H1 (cell line): ENCODE data around the gene MOK. TPM values are rescaled to one million over a fixed set of nuclear protein-coding genes. Genes with fewer than 3 reads are reported as not detected.

Experiments
- CTCF ChIA-PET: fragments of 300-600 bp; sonication (Branson Sonifier 250); formaldehyde crosslinking; loops from one replicate; lab custom pipeline; 2021; ENCODE audit not compliant: partially characterized antibody; lab: Charles Lee
- POLR2A ChIA-PET: fragments of 300-600 bp; sonication (Branson Sonifier 250); formaldehyde crosslinking; loops from one replicate; lab custom pipeline; 2021; ENCODE audit warnings: inconsistent platforms; ENCODE audit not compliant: partially characterized antibody; lab: Charles Lee
- DNase-seq, 2 experiments: peaks; one replicate each; pipeline versions ENCODE4 v3.0.0 to v3.0.0-alpha.2; 2010 to 2022; ENCODE audit warnings: low spot score in 2 of 2, low read depth in 1 of 2, mixed read lengths in 1 of 2
- FAIRE-seq: peaks from 2 replicates; lab custom pipeline; 2011; peaks lifted over from hg19 to GRCh38; lab: Jason Lieb, UNC
- H2AFZ ChIP-seq: 2 replicates; pipeline ENCODE4 v1.8.1; 2012; ENCODE audit warnings: low read length, inconsistent platforms
- H2AK5ac ChIP-seq: 2 replicates; pipeline ENCODE4 v1.6.1; 2013; ENCODE audit warnings: low read depth, low read length
- H2BK120ac ChIP-seq: replicated peaks from 2 replicates; pipeline ENCODE3; 2013; ENCODE audit warnings: low read depth, low read length, inconsistent platforms
- H2BK12ac ChIP-seq: 2 replicates; pipeline ENCODE4 v1.6.1; 2013; ENCODE audit warnings: low read depth, low read length
- H2BK15ac ChIP-seq: 2 replicates; pipeline ENCODE4 v1.6.1; 2013; ENCODE audit warnings: low read length
- H2BK20ac ChIP-seq: 2 replicates; pipeline ENCODE4 v1.6.1; 2013; ENCODE audit warnings: low read length
- H2BK5ac ChIP-seq: 2 replicates; pipeline ENCODE4 v1.6.1; 2013; ENCODE audit warnings: low read depth, low read length
- H3K14ac ChIP-seq: 2 replicates; pipeline ENCODE4 v1.6.1; 2013; ENCODE audit warnings: inconsistent platforms; ENCODE audit not compliant: insufficient read length
- H3K18ac ChIP-seq: 2 replicates; pipeline ENCODE4 v1.6.1; 2013; ENCODE audit warnings: low read length; ENCODE audit errors: extremely low read depth
- H3K23ac ChIP-seq: 2 replicates; pipeline ENCODE4 v1.6.1; 2013; ENCODE audit warnings: inconsistent platforms; ENCODE audit not compliant: insufficient read length
- H3K23me2 ChIP-seq: 2 replicates; pipeline ENCODE4 v1.6.1; 2013; ENCODE audit warnings: low read depth, low read length
- H3K27ac ChIP-seq: 2 replicates; pipeline ENCODE4 v1.6.1; 2011; ENCODE audit warnings: low read depth, low read length, inconsistent platforms
- H3K27me3 ChIP-seq, 4 experiments: replicated peaks in 1 of 4; 1 replicate in 1 of 4; 2 replicates in 3 of 4; pipeline versions ENCODE4 v1.6.1 to v1.8.1; 2011 to 2013; ENCODE audit warnings: low read length in 3 of 4, mild to moderate bottlenecking in 3 of 4, inconsistent platforms in 2 of 4, mixed read lengths in 2 of 4, moderate library complexity in 1 of 4; ENCODE audit not compliant: control insufficient read depth in 3 of 4, insufficient read depth in 3 of 4; ENCODE audit errors: extremely low read depth in 1 of 4
- H3K36me3 ChIP-seq, 4 experiments: 2 replicates each; pipeline versions ENCODE4 v1.6.1 to v1.8.1; 2011 to 2013; ENCODE audit warnings: mild to moderate bottlenecking in 4 of 4, low read length in 3 of 4, moderate library complexity in 2 of 4, control low read depth in 1 of 4, inconsistent platforms in 1 of 4; ENCODE audit not compliant: insufficient read depth in 4 of 4, control insufficient read depth in 2 of 4
- H3K4ac ChIP-seq: replicated peaks from 2 replicates; pipeline ENCODE3; 2013; ENCODE audit warnings: low read length, low read depth, mixed read lengths, inconsistent platforms; ENCODE audit not compliant: insufficient read length
- H3K4me1 ChIP-seq, 4 experiments: replicated peaks in 1 of 4; 1 replicate in 1 of 4; 2 replicates in 3 of 4; pipeline versions ENCODE4 v1.6.1 to v1.8.1; 2011 to 2013; ENCODE audit warnings: low read length in 3 of 4, inconsistent platforms in 2 of 4, mixed read lengths in 1 of 4; ENCODE audit not compliant: insufficient read depth in 4 of 4, control insufficient read depth in 3 of 4
- H3K4me2 ChIP-seq, 2 experiments: 2 replicates each; pipeline versions ENCODE4 v1.6.1 to v1.8.1; 2011 to 2013; ENCODE audit warnings: low read depth in 2 of 2, low read length in 2 of 2, control low read depth in 1 of 2, inconsistent platforms in 1 of 2, mild to moderate bottlenecking in 1 of 2; ENCODE audit not compliant: insufficient read depth in 1 of 2
- H3K4me3 ChIP-seq, 4 experiments: fragments of 200-600, 300-600 bp in 1 of 4; sonication (generic), shearing (Covaris generic), sonication (Bioruptor Twin) in 1 of 4; 2 replicates each; pipeline versions ENCODE4 v1.5.1 to v1.8.1; 2011 to 2016; ENCODE audit warnings: low read length in 4 of 4, low read depth in 3 of 4, control low read depth in 2 of 4, inconsistent platforms in 2 of 4, mild to moderate bottlenecking in 2 of 4, mixed read lengths in 1 of 4, moderate library complexity in 1 of 4; ENCODE audit not compliant: insufficient read depth in 2 of 4; ENCODE audit errors: extremely low read depth in 1 of 4
- H3K56ac ChIP-seq: replicated peaks from 2 replicates; pipeline ENCODE3; 2013; ENCODE audit warnings: low read depth, mild to moderate bottlenecking, mixed read lengths, low read length, inconsistent platforms; ENCODE audit not compliant: insufficient read length
- H3K79me1 ChIP-seq: 2 replicates; pipeline ENCODE4 v1.6.1; 2013; ENCODE audit warnings: low read depth, low read length, control low read depth
- H3K79me2 ChIP-seq, 2 experiments: 2 replicates each; pipeline versions ENCODE4 v1.6.1 to v1.8.1; 2012 to 2013; ENCODE audit warnings: low read length in 2 of 2, mild to moderate bottlenecking in 2 of 2, inconsistent platforms in 1 of 2; ENCODE audit not compliant: insufficient read depth in 2 of 2, control insufficient read depth in 1 of 2
- H3K9ac ChIP-seq, 4 experiments: replicated peaks in 1 of 4; 1 replicate in 1 of 4; 2 replicates in 3 of 4; pipeline versions ENCODE4 v1.6.1 to v1.8.1; 2011 to 2013; ENCODE audit warnings: low read depth in 3 of 4, low read length in 3 of 4, control low read depth in 2 of 4, mild to moderate bottlenecking in 2 of 4, moderate library complexity in 2 of 4, inconsistent platforms in 1 of 4; ENCODE audit errors: extremely low read depth in 1 of 4
- H3K9me3 ChIP-seq, 2 experiments: 2 replicates each; pipeline versions ENCODE4 v1.6.1 to v1.8.1; 2012 to 2013; ENCODE audit warnings: mild to moderate bottlenecking in 2 of 2, moderate library complexity in 2 of 2, control low read depth in 1 of 2, inconsistent platforms in 1 of 2, low read depth in 1 of 2, low read length in 1 of 2, mixed read lengths in 1 of 2; ENCODE audit not compliant: insufficient read depth in 2 of 2
- H4K20me1 ChIP-seq, 2 experiments: replicated peaks in 1 of 2; 2 replicates each; pipeline versions ENCODE3 to v1.8.1; 2011 to 2013; ENCODE audit warnings: inconsistent platforms in 2 of 2, low read length in 2 of 2, mild to moderate bottlenecking in 1 of 2; ENCODE audit not compliant: insufficient read depth in 2 of 2, control insufficient read depth in 1 of 2
- H4K5ac ChIP-seq: 2 replicates; pipeline ENCODE4 v1.6.1; 2013; ENCODE audit warnings: low read length, low read depth, mixed read lengths, inconsistent platforms; ENCODE audit not compliant: insufficient read length
- H4K8ac ChIP-seq: 2 replicates; pipeline ENCODE4 v1.8.0; 2013; ENCODE audit warnings: mild to moderate bottlenecking, moderate library complexity, low read length, inconsistent platforms; ENCODE audit not compliant: insufficient read depth; ENCODE audit errors: extremely low read depth
- H4K91ac ChIP-seq: replicated peaks from 2 replicates; pipeline ENCODE3; 2013; ENCODE audit warnings: low read length, mixed read lengths, inconsistent platforms; ENCODE audit not compliant: insufficient read length
- CHD1 ChIP-seq: IDR thresholded peaks from 2 replicates; pipeline ENCODE4 v1.6.1; 2012; ENCODE audit warnings: low read depth, low read length, improper control_type of control experiment
- TCF12 ChIP-seq: IDR thresholded peaks from 2 replicates; pipeline ENCODE4 v1.6.1; 2011; ENCODE audit warnings: low read depth, mild to moderate bottlenecking, low read length
- WGBS, 2 experiments: shearing (Covaris generic) in 1 of 2; methylation state at CpG; one replicate each; pipeline versions ENCODE4 v1.1.6 to v1.1.7; 2013 to 2015; ENCODE audit warnings: low lambda C conversion rate in 2 of 2, mixed read lengths in 2 of 2, inconsistent platforms in 1 of 2, low coverage in 1 of 2, missing lambda C conversion rate in 1 of 2; ENCODE audit not compliant: insufficient replicate concordance in 2 of 2, insufficient coverage in 1 of 2, insufficient read length in 1 of 2; ENCODE audit errors: extremely low coverage in 1 of 2, missing lambda C conversion rate in 1 of 2; 5-methylcytosine and 5-hydroxymethylcytosine counted together
- polyA plus RNA-seq, 7 experiments: library from polyadenylated mRNA; depleted of rRNA in 3 of 7; stranded (reverse) in 5 of 7; unstranded in 2 of 7; fragments of >200 nt in 5 of 7; fragments of 200-250 nt in 2 of 7; gene quantifications; 1 replicate in 5 of 7; 2 replicates in 1 of 7; 4 replicates in 1 of 7; pipeline versions ENCODE4 v1.2.1 to v1.2.3, GENCODE V29; 2011 to 2013; ENCODE audit warnings: missing spikeins in 2 of 7, mixed read lengths in 2 of 7
- total RNA-seq: library from RNA; stranded (reverse); fragmentation: NEBNext Ultra II Directional; extraction: Animal tissue kit (Norgen Biotek cat#: 25700); gene quantifications from 2 replicates; pipeline ENCODE4 v1.2.1, GENCODE V29; 2021

Gene MOK
- total and polyA plus RNA-seq, 2 of the 8 experiments (the other 6 are each of a cell fraction or from before 2014, with no cell fraction given): 2.1 to 2.5 TPM

DNA sequence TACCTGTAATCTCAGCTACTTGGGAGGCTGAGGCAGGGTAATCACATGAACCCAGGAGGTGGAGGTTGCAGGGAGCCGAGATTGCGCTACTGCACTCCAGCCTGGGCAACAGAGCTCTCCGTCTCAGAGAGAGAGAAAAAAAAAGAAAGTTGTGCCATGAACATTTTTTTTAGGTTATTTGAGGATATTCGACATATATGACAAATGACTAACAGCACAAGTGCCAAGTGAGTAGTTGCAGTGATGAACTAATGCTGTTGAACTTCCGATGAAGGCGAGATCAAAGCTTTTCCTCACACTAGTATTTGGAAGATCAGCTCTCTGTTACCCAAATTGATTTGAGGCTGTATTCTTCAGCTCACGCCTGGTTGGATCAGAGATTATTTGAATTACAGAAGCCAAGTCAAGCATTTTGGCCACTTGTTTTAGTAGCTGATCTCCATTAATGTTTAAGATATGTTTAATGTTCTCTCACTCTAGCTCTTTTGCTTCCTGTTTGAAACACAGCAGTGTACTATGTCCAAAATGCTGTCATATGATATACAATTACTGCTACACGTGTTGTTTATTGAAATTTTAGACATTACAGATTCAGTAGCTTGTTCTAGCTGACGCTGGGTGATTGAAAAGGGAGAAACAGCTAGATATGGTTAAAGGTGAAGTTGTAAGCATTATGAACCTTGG is 121.9 kb downstream of the MOK start:
- Histone ChIP-seq H4K5ac (no peak overlapping the region), H4K20me1 (peaks cover 0 to 9% of the 10 kb centered on the region in 2 experiments), H2AFZ (no peak overlapping the region), H3K36me3 (no peaks in the 10 kb centered on the region; a peak in 1 of 8 replicates), H3K79me2 (peaks cover 0 to 85% of the 10 kb centered on the region in 2 experiments; a peak in 3 of 4 replicates), H3K9me3 (no peaks in the 10 kb centered on the region), H3K23me2 (no peaks in the 10 kb centered on the region), H2AK5ac (no peak overlapping the region), H3K9ac (no peak overlapping the region), H2BK120ac (no peak overlapping the region), H2BK20ac (no peak overlapping the region), H3K4me1 (peaks cover 0 to 9% (median 2%) of the 10 kb centered on the region in 4 experiments; a peak in 4 of 7 replicates), H3K56ac (no peak overlapping the region), H3K4me3 (no peak overlapping the region), H2BK12ac (no peak overlapping the region), H3K4me2 (no peak overlapping the region), H2BK15ac (no peak overlapping the region), H3K4ac (no peak overlapping the region), H4K91ac (no peak overlapping the region), H3K23ac (no peak overlapping the region), H3K18ac (no peak overlapping the region), H3K79me1 (peaks cover 9% of the 10 kb centered on the region), H4K8ac (no peak overlapping the region), H2BK5ac (no peak overlapping the region)
- ChIA-PET CTCF (interaction anchor here (0.6 to 1.7 kb wide), 4 partner anchors 53 to 1499 kb away, joined by 3 to 5 read pairs (median 4); no protein-coding TSS in a partner anchor), POLR2A (interaction anchor here (1.3 kb wide), 1 partner anchor 21 kb away, joined by 3 read pairs; no protein-coding TSS in a partner anchor)
- no peak for FAIRE-seq
- 91% methylated on average over 9 of the region's 9 CpGs; no CpG with 5 or more reads in 1 of the 2 experiments for WGBS, 2 experiments
- no peak for DNase-seq
- no peak for TF ChIP-seq CHD1
- no peak for TF ChIP-seq TCF12
- TF ChIP-seq, all 59 proteins: peak for 0
- Histone ChIP-seq H3K27me3 (no peaks in the 10 kb centered on the region), H3K14ac (no peak overlapping the region), H3K27ac (no peak overlapping the region)
